ENCODE data around the gene MYO5B.

The MYO5B gene

GRCh38 chr18:50143294-50143693 lies 51.7 kb downstream of the MYO5B start:
- DNase-seq, result no peak

DNA sequence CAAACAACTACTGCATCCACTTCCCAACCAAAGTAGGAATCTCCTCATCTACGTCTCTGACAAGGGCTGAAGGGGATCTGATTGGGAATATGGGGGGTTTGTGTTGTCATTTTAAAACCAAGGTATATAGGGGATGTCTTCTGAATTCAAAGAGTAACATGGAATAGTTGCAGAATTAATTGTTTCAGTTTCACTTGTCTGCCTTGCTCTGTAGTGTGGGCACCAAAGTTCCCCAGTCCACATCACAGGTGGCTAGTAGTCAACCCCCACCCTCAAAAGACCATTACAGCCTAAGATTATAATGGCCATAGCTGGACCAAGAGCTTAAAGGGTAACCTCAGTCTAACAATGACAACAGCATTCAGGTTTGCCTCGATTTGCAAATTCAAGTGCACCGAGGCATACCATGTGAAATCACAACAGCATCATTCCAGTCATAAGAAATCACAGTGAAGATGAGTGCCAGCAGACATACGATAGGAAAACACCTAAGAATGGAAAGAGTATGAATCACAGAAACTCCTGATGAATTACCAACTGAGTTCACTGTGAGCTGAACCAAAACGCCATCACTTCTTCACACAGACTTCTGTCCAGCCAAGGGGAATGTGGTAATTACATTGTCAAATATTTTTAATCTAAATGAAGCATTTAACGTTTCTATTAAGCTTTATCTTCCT lies 52.4 kb downstream of the MYO5B start:
- no peak for DNase-seq

GRCh38 chr18:50138181-50139064 lies 56.5 kb downstream of the MYO5B start:
- no peak for DNase-seq

DNA sequence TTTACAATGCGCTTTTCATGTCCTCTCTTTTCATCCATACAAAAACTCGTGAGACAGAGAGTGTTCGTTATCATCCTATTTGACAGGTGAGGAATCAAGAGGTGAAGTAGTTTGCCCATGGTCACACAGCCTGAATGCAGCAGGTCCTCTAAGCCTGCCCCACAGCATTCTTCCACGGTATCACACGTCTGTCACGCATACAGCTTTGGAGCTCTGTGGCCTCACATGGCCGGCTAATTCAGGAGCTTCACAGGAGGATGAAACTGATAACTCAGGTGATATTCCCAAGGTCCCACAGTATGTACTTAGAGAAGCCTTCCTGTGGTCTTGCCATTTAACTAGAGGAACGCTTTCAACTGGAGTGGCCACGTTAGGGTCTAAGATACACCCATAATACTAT lies 59.0 kb downstream of the MYO5B start:
- no peak for DNase-seq

DNA sequence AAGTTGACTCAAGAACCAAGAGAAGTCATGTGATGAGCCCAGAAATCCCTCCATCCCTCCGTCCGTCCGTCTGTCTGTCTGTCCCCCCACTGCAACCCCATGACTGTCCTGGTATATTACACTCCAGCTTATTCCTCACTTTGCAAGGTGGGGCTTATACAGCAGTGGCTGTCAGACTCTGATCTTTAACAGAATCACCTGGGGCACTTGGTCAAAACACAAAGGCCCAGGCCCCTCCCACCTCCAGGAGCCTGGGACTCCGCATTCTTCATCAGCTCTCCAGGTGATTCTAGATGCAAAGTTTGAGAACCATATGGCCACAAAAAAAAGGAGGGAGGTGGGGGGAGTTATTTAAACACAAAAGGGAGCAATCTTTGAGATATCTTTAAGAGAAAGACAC lies 61.4 kb downstream of the MYO5B start:
- no peak for DNase-seq

GRCh38 chr18:50131591-50131990 lies 63.4 kb downstream of the MYO5B start:
- no peak for DNase-seq

GRCh38 chr18:50128506-50129271 lies 66.3 kb downstream of the MYO5B start:
- DNase-seq, result no peak

DNA sequence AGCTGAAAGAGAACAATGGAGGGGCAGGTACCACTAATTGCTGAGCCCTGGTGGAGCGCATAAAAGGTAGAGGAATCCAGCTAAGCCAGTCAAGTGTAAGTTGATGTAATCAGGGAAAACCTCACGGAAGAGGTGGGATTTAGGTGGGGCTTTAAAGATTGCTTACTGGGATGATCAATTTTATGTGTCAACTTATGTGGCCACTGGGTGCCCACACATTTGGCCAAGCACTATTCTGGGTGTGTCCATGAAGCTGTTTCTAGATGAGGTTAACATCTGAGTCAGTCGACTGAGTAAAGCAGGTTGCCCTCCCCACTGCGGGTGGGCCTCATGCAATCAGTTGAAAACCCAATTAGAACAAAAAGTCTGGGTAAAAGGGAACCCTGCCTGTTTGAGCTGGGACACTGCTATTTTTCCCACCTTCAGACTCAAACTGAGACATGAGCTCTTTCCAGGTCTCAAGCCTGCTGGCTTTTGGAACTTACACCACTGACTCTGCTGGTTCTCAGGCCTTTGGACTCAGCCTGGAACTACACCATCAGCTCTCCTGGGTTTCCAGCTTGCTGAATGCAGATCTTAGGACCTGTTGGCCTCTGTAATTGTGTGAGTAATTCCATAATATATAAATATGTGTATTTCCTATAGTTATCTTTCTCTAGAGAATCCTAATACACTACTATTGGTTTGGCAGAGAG lies 67.3 kb downstream of the MYO5B start:
- no peak for DNase-seq

DNA sequence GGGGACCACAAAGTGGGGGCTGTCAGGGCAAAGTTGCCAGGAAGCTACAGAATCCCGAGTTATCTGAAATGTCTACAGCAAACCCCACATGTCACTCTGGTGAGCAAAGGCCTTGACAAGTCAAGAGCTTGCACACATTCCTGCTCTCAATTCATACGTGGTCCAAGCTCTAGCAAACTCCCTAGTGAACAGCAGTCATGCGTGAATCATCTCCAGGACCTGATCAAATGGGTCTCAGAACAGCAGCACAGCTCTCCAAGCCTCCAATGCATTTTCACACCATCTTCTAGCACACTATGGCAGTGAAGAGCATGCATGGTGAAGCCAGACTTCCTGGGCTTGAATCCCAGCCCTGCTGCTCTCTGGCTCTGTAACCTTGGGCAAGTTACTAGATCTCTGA lies 68.5 kb downstream of the MYO5B start:
- DNase-seq, result no peak

- no peak for DNase-seq
Observed at GRCh38 chr18:50125456-50125855, 69.5 kb downstream of the MYO5B start.

DNA sequence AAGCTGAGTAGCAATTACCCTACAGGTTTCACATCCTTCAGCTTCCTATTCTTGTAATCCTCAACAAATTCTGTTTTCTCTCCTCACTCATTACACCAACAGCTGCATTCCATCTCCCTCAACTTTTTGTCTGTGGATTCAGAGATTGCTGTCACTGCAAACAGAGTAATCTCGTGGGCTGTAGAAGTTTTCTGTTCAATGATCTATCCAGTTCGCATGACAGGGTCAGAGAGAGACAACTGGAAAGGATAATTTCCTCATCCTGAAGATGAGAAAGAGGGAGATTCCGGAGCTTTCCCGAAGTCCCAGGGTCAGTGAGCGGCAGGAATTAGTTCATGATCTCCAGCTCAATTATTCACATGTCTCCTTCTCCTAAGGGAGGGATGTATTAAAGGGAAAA lies 75.7 kb downstream of the MYO5B start:
- DNase-seq, result no peak

DNA sequence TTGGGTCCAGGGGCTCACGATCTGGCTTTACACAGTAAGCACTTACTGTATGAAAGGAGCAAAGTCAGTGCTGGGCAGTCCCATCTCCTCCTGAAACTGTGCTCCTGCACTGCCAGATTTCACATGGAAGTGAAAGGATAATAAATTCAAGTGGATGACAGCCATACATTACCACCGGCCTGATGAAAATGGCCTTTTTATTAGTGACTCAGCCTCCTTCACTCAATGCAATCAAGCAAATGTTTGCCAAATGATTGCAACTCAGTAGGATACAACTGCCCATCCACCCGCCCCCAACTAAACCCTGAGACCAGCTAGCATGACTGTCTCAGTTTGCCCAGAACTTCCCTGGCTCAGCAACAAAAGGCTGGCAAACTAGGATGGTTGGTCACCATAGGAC lies 77.1 kb downstream of the MYO5B start:
- DNase-seq, result no peak

GRCh38 chr18:50115095-50115494 lies 79.9 kb downstream of the MYO5B start:
- no peak for DNase-seq

GRCh38 chr18:50114448-50114847 lies 80.5 kb downstream of the MYO5B start:
- no peak for DNase-seq

GRCh38 chr18:50113726-50114125 lies 81.2 kb downstream of the MYO5B start:
- DNase-seq, result no peak

DNA sequence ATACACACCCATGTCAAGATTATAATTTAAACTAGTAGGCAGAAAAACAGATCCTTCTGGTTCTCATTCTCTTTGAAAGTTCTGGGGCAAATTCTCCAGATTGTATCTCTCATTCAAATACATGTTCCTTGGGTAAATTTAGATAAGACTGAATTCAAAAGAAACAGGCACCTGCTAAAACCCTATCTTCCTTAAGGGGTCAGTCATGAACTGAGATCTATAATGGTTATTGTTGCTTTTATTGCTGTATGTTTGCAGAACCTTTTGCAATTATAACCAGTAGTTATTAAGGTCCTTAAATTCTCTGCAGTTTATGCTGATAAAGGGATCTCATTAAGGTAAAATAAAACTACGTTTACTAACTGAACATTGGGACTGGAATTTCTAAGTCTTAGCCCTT lies 83.5 kb downstream of the MYO5B start:
- DNase-seq, result no peak

GRCh38 chr18:50107468-50107977 lies 87.4 kb downstream of the MYO5B start:
- DNase-seq, result no peak

GRCh38 chr18:50105027-50105426 lies 89.9 kb downstream of the MYO5B start:
- no peak for DNase-seq

DNA sequence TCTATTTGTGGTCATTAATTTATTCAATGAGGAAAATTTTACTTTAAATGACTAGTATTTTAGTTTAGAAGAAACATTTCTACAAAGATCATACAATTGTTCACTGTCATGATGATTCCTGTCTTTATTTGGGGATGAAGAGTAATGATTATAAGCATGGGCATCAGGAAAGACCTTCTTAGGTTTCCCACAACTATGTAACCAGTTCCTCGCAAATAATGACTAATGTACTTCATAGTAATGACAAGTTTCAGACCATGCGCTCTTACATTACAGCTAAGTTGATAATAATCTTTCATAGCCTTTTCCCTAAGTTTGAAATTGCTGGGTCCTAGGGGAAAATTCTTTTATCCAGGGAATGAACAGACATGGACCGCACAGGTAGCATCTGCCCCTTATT lies 90.5 kb downstream of the MYO5B start:
- DNase-seq, result no peak

GRCh38 chr18:50099725-50100407 lies 95.1 kb downstream of the MYO5B start:
- no peak for DNase-seq

DNA sequence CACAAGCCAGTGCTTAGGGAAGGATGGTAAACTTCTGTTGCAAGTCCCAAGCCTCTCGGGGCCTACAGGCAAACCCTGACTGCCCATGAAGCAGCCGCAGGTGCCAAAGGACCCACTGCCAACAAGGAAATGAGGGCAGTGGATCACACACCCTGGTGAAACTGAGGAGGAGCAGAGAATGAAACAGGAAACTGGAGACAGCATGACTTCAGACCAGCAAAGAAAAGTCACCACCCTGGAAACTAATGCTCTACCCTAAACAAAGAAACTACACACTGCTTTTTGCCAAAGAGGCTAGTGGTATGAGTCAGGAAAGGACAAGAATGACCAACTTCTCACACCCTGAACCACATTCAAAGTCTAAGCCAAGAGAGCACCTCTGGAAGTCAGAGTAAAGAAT lies 97.2 kb downstream of the MYO5B start:
- DNase-seq, result no peak

DNA sequence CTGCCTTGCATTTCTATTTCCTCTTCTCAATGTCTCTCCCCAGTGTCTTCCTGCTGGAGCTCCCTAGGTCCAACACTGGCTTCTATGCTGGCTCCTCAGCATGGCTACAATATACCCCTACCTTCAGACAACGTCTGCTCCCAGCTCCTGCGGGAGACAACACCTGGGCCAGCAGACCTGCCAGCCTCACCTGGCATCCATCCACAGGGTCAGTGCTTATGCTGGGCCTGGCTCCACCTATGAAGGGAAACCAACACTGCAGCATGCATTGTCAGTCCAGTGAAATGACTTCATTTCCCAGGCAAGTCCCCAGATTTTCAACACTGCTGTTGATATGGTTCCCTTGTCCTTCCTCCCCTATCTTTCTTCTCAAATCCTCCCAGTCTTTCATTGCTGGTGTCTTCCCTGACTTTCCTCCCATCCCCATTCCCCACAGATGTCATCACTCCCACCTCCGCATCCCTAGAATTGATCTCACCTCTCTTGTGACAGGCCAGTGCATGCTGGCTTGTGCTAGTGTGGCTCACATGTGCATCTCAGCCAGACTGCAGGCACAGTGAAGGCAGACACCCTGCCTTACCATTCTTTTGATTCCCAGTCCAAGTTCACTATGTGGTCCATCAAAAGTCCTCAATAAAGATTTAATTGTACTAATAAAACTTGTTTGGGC lies 98.0 kb downstream of the MYO5B start:
- no peak for DNase-seq
